Measurements from ENCODE around the gene MCCC1. TPM values are rescaled to one million over a fixed set of nuclear protein-coding genes. Genes with fewer than 3 reads are reported as not detected.
A peak's percentile ranks its signal among the peaks of the same experiment; 100 is the strongest.
"Not testable (repeated sequence)": the region's sequence is repeated elsewhere in the genome, so short reads cannot be mapped to it uniquely, and the experiment has no call there.

Gene MCCC1
- total RNA-seq, 1 donor from 2014 or later = 31.6 TPM

GRCh38 chr3:183013074-183013473 is 86.2 kb downstream of the MCCC1 start:
- no peak for ATAC-seq (ENCODE audit: low read depth)
- intact Hi-C loops (cut with micrococcal nuclease) = no loop called here
- POLR2A ChIA-PET = interaction anchor here (0.8 kb wide), 1 partner anchor 21 kb away, joined by 12 read pairs; no protein-coding TSS in a partner anchor

GRCh38 chr3:183008800-183009199 is 90.5 kb downstream of the MCCC1 start:
- no peaks in the 10 kb centered on the region for H3K4me1 Mint-ChIP-seq
- POLR2A ChIA-PET = interaction anchor here (0.7 kb wide), 1 partner anchor 25 kb away, joined by 4 read pairs; no protein-coding TSS in a partner anchor

More at GRCh38 chr3:183013074-183013473, 86.2 kb downstream of the MCCC1 start:
- Mint-ChIP-seq H3K36me3 (ENCODE audit: low read depth) (peaks cover 33% of the 10 kb centered on the region), H3K9me3 (no peaks in the 10 kb centered on the region), H3K4me1 (no peaks in the 10 kb centered on the region), H3K4me3 (no peak overlapping the region), H3K27me3 (no peaks in the 10 kb centered on the region), H3K27ac (no peak overlapping the region)
- CTCF ChIA-PET = no interaction called here
- TF ChIP-seq CTCF (IDR thresholded peaks at IDR 0.05) = no peak
- no peak for DNase-seq

GRCh38 chr3:183008303-183008702 is 91.0 kb downstream of the MCCC1 start:
- H3K36me3 Mint-ChIP-seq (ENCODE audit: low read depth) = peaks cover 7% of the 10 kb centered on the region
- POLR2A ChIA-PET = interaction anchor here (0.7 kb wide), 1 partner anchor 26 kb away, joined by 4 read pairs; no protein-coding TSS in a partner anchor
- TF ChIP-seq CTCF (IDR thresholded peaks at IDR 0.05) = no peak
- CTCF ChIA-PET = no interaction called here
- DNase-seq = no peak
- H3K27ac Mint-ChIP-seq = no peak overlapping the region
- intact Hi-C loops (cut with micrococcal nuclease) = no loop called here
- no peak for ATAC-seq (ENCODE audit: low read depth)
- H3K9me3 Mint-ChIP-seq = no peaks in the 10 kb centered on the region
- H3K4me3 Mint-ChIP-seq = no peak overlapping the region
- H3K4me1 Mint-ChIP-seq = no peaks in the 10 kb centered on the region
- H3K27me3 Mint-ChIP-seq = no peaks in the 10 kb centered on the region

More at GRCh38 chr3:183008800-183009199, 90.5 kb downstream of the MCCC1 start:
- intact Hi-C loops (cut with micrococcal nuclease) = no loop called here
- no peak for DNase-seq
- ATAC-seq (ENCODE audit: low read depth) = no peak
- CTCF ChIA-PET = no interaction called here
- H3K27ac Mint-ChIP-seq = no peak overlapping the region
- TF ChIP-seq CTCF (IDR thresholded peaks at IDR 0.05) = no peak
- H3K27me3 Mint-ChIP-seq = no peaks in the 10 kb centered on the region
- H3K4me3 Mint-ChIP-seq = no peak overlapping the region
- H3K36me3 Mint-ChIP-seq (ENCODE audit: low read depth) = peaks cover 8% of the 10 kb centered on the region
- H3K9me3 Mint-ChIP-seq = no peaks in the 10 kb centered on the region

- DNase-seq (no peak), ATAC-seq (ENCODE audit: low read depth) (no peak)
- H3K4me3 Mint-ChIP-seq = no peak overlapping the region
- no peak for TF ChIP-seq CTCF (IDR thresholded peaks at IDR 0.05)
- intact Hi-C loops (cut with micrococcal nuclease) = no loop called here
- H3K9me3 Mint-ChIP-seq = no peaks in the 10 kb centered on the region
- POLR2A ChIA-PET = no interaction called here
- CTCF ChIA-PET = no interaction called here
- no peaks in the 10 kb centered on the region for H3K36me3 Mint-ChIP-seq (ENCODE audit: low read depth)
- no peaks in the 10 kb centered on the region for H3K4me1 Mint-ChIP-seq
- H3K27ac Mint-ChIP-seq = no peak overlapping the region
- H3K27me3 Mint-ChIP-seq = no peaks in the 10 kb centered on the region
Measured at GRCh38 chr3:183006396-183007002, 92.8 kb downstream of the MCCC1 start.

GRCh38 chr3:182999767-183000166 is 99.5 kb downstream of the MCCC1 start:
- ChIA-PET CTCF (no interaction called here), POLR2A (no interaction called here)
- no peaks in the 10 kb centered on the region for H3K36me3 Mint-ChIP-seq (ENCODE audit: low read depth)
- H3K4me1 Mint-ChIP-seq = no peaks in the 10 kb centered on the region
- TF ChIP-seq CTCF (IDR thresholded peaks at IDR 0.05) = no peak
- H3K4me3 Mint-ChIP-seq = no peak overlapping the region
- intact Hi-C loops (cut with micrococcal nuclease) = no loop called here
- H3K27me3 Mint-ChIP-seq = no peaks in the 10 kb centered on the region
- no peaks in the 10 kb centered on the region for H3K9me3 Mint-ChIP-seq
- no peak overlapping the region for H3K27ac Mint-ChIP-seq
- ATAC-seq (ENCODE audit: low read depth) (no peak), DNase-seq (no peak)

- H3K36me3 Mint-ChIP-seq (ENCODE audit: low read depth); H3K9me3 Mint-ChIP-seq; H3K4me3 Mint-ChIP-seq; CTCF ChIA-PET; DNase-seq; intact Hi-C loops (cut with micrococcal nuclease); H3K27me3 Mint-ChIP-seq: not testable (repeated sequence)
- ATAC-seq (ENCODE audit: low read depth) = peak; percentile 40
- POLR2A ChIA-PET = interaction anchor here (1.3 kb wide), 1 partner anchor 12 kb away, joined by 5 read pairs; no protein-coding TSS in a partner anchor
- H3K4me1 Mint-ChIP-seq = peaks cover 14% of the 10 kb centered on the region
- H3K27ac Mint-ChIP-seq = peak overlapping the region; percentile 8
Measured at GRCh38 chr3:182993486-182994201, 105.7 kb downstream of the MCCC1 start.

Data from activated B cell treated with CpG ODN at 0.5 μM for 24 hours (primary cell).